GM19351 (cell line): ENCODE measurements around the gene PDS5B.
A peak's percentile ranks its signal among the peaks of the same experiment; 100 is the strongest.
"Not testable (repeated sequence)": the region's sequence is repeated elsewhere in the genome, so short reads cannot be mapped to it uniquely, and the experiment has no call there.

Source experiments
- ATAC-seq: cut with Tn5 transposase; IDR thresholded peaks from one replicate; pipeline ENCODE4 v1.9.1; 2021; ENCODE audit warnings: mild to moderate bottlenecking, moderate library complexity; ENCODE audit not compliant: unreplicated experiment

PDS5B gene

GRCh38 chr13:32721131-32722034 lies 135.1 kb downstream of the PDS5B start:
- ATAC-seq, result not testable (repeated sequence)

GRCh38 chr13:32722340-32722739 lies 136.1 kb downstream of the PDS5B start:
- no peak for ATAC-seq

GRCh38 chr13:32723987-32724386 lies 137.7 kb downstream of the PDS5B start:
- no peak for ATAC-seq

- no peak for ATAC-seq
Measured at GRCh38 chr13:32726374-32727037, 140.3 kb downstream of the PDS5B start.

- ATAC-seq, result no peak
Measured at GRCh38 chr13:32728327-32728726, 142.1 kb downstream of the PDS5B start.

- not testable (repeated sequence) for ATAC-seq
Measured at GRCh38 chr13:32729097-32729496, 142.8 kb downstream of the PDS5B start.

- ATAC-seq, result no peak
Measured at GRCh38 chr13:32731074-32731473, 144.8 kb downstream of the PDS5B start.

- no peak for ATAC-seq
Measured at GRCh38 chr13:32731576-32731975, 145.3 kb downstream of the PDS5B start.

GRCh38 chr13:32733690-32734089 lies 147.4 kb downstream of the PDS5B start:
- ATAC-seq, result no peak

GRCh38 chr13:32734511-32734910 lies 148.3 kb downstream of the PDS5B start:
- no peak for ATAC-seq

GRCh38 chr13:32735859-32736258 lies 149.6 kb downstream of the PDS5B start:
- ATAC-seq, result no peak

- no peak for ATAC-seq
Measured at GRCh38 chr13:32736648-32737047, 150.4 kb downstream of the PDS5B start.

- ATAC-seq, result peak; percentile 61
Measured at GRCh38 chr13:32737111-32737571, 150.9 kb downstream of the PDS5B start.

GRCh38 chr13:32737679-32738078 lies 151.4 kb downstream of the PDS5B start:
- ATAC-seq, result no peak

- ATAC-seq, result no peak
Measured at GRCh38 chr13:32745509-32745908, 159.3 kb downstream of the PDS5B start.

- ATAC-seq, result no peak
Measured at GRCh38 chr13:32746474-32746873, 160.2 kb downstream of the PDS5B start.

- no peak for ATAC-seq
Measured at GRCh38 chr13:32748305-32748704, 162.1 kb downstream of the PDS5B start.

- ATAC-seq, result no peak
Measured at GRCh38 chr13:32751340-32751739, 165.1 kb downstream of the PDS5B start.

GRCh38 chr13:32752311-32752710 lies 166.1 kb downstream of the PDS5B start:
- ATAC-seq, result no peak

GRCh38 chr13:32752997-32753606 lies 166.8 kb downstream of the PDS5B start:
- ATAC-seq, result no peak

- ATAC-seq, result no peak
Measured at GRCh38 chr13:32754179-32754578, 167.9 kb downstream of the PDS5B start.

- no peak for ATAC-seq
Measured at GRCh38 chr13:32759152-32759551, 172.9 kb downstream of the PDS5B start.
